Ureter (tissue), 1 donor: ENCODE measurements around the gene DUSP28. TPM values are rescaled to one million over a fixed set of nuclear protein-coding genes. Genes with fewer than 3 reads are reported as not detected.
A peak's percentile ranks its signal among the peaks of the same experiment; 100 is the strongest.

Experiments used
- DNase-seq: peaks from one replicate; pipeline ENCODE4 v3.0.0-alpha.2; 2020; ENCODE audit warnings: low spot score
- total RNA-seq: library from RNA; stranded (reverse); gene quantifications from one replicate; pipeline ENCODE4 v1.2.4, GENCODE V29; 2023
- donor health status: DM: yes; HTN: yes; CAD: no.

Gene DUSP28
- total RNA-seq, 1 donor from 2014 or later = 6.2 TPM

- DNase-seq = no peak
These were observed 12.2 kb downstream of the DUSP28 start for GRCh38 chr2:240572141-240573031.

GRCh38 chr2:240573071-240573515 is 12.9 kb downstream of the DUSP28 start:
- DNase-seq = no peak

GRCh38 chr2:240573516-240574385 is 13.6 kb downstream of the DUSP28 start:
- no peak for DNase-seq

- DNase-seq = no peak
These were observed 14.4 kb downstream of the DUSP28 start for GRCh38 chr2:240574386-240575100.

- DNase-seq = no peak
These were observed 15.2 kb downstream of the DUSP28 start for GRCh38 chr2:240575101-240575965.

- DNase-seq = no peak
These were observed 15.9 kb downstream of the DUSP28 start for GRCh38 chr2:240576036-240576435.

- DNase-seq = no peak
These were observed 16.5 kb downstream of the DUSP28 start for GRCh38 chr2:240576436-240577205.

GRCh38 chr2:240577281-240578109 is 17.3 kb downstream of the DUSP28 start:
- DNase-seq = no peak

- DNase-seq = no peak
These were observed 17.9 kb downstream of the DUSP28 start for GRCh38 chr2:240578110-240578450.

- no peak for DNase-seq
These were observed 18.3 kb downstream of the DUSP28 start for GRCh38 chr2:240578488-240578887.

- DNase-seq = no peak
These were observed 19.1 kb downstream of the DUSP28 start for GRCh38 chr2:240579071-240579762.

GRCh38 chr2:240579771-240580614 is 19.8 kb downstream of the DUSP28 start:
- DNase-seq = peak; percentile 78

GRCh38 chr2:240581811-240582210 is 21.7 kb downstream of the DUSP28 start:
- no peak for DNase-seq

GRCh38 chr2:240582781-240583180 is 22.6 kb downstream of the DUSP28 start:
- DNase-seq = no peak

- no peak for DNase-seq
These were observed 23.6 kb downstream of the DUSP28 start for GRCh38 chr2:240583774-240584173.

GRCh38 chr2:240584486-240585031 is 24.4 kb downstream of the DUSP28 start:
- DNase-seq = no peak

GRCh38 chr2:240585101-240585500 is 24.9 kb downstream of the DUSP28 start:
- no peak for DNase-seq
